ENCODE measurements around the gene MED27. TPM values are rescaled to one million over a fixed set of nuclear protein-coding genes. Genes with fewer than 3 reads are reported as not detected.

The MED27 gene
- total and polyA plus RNA-seq, 5 donors from 2014 or later, result 28.7 to 58.5 (median 45.9) TPM

- Mint-ChIP-seq H3K4me3 (peak overlapping the region; percentile 43 to 69 (median 58)), H3K27me3 (peaks cover 4% of the 10 kb centered on the region), H3K36me3 (no peaks in the 10 kb centered on the region), H3K9me3 (peaks cover 0 to 4% (median 0%) of the 10 kb centered on the region in 7 donors), H3K4me1 (peaks cover 3 to 31% (median 10%) of the 10 kb centered on the region in 4 donors), H3K27ac (peak overlapping the region; percentile 95 to 99 (median 95))
- DNase-seq, result peak; percentile 41 to 83 (median 58)
- Histone ChIP-seq H3K9me3 (ENCODE audit: control insufficient read depth in 2 of 2, low read length in 2 of 2) (peaks cover 0 to 3% of the 10 kb centered on the region in 2 experiments), H3K4me3 (ENCODE audit: low read depth, low read length) (no peak overlapping the region), H3K27me3 (ENCODE audit: control insufficient read depth, insufficient read depth, low read length) (no peaks in the 10 kb centered on the region), H3K4me1 (ENCODE audit: control insufficient read depth, insufficient read depth, low read length, poor library complexity, severe bottlenecking) (peaks cover 27% of the 10 kb centered on the region), H3K27ac (ENCODE audit: insufficient read depth, low read length, poor library complexity, severe bottlenecking) (peak overlapping the region; percentile 71), H3K36me3 (ENCODE audit: control insufficient read depth, insufficient read depth, low read length) (no peaks in the 10 kb centered on the region)
- peak; percentile 77 to 79 for ATAC-seq (ENCODE audit: low read depth in 2 of 2)
These were observed 240.2 kb downstream of the MED27 start for GRCh38 chr9:131839281-131840084.

DNA sequence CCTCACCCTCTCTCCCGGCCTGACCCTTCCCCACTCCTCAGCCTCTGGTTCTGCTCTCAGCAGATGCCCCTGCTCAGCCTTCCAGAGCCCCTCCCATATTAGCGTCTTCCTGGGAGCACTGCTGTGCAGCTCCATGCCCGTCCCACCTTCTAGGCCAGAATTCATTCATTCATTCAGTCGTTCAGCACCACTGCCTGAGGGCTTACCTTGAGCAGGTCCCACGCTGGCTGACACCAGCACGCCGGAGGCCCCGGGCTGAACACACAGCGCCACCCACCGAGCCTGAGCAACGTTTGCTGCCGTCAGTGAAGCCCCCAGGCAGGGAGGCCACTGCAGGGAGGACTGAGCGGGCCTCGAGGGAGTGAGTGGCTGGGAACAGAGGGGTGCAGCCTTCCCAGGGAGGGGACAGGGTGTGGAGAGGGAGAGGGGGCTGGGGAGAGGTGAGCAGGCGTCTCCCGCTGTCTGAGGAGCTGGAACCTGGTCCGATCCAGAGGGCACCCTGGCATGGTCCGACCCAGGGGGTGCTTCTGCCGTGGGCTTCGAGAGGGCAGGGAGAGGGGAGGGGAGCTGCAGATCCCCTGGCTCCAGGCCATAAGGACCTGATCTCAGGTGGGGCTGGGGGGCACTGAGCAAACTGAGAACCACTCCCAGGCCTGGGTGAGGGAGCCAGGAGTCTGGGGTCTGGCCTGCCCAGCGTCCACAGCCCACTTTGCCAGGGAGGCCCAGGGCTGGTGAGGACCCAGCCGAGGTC, 241.0 kb downstream of the MED27 start:
- no peak for ATAC-seq (ENCODE audit: low read depth in 2 of 2)
- H3K4me3 ChIP-seq (ENCODE audit: low read depth, low read length), result no peak overlapping the region
- H3K36me3 ChIP-seq (ENCODE audit: control insufficient read depth, insufficient read depth, low read length), result no peaks in the 10 kb centered on the region
- no peak for DNase-seq
- peak overlapping the region in 1 of 4 donors; percentile 57 for H3K4me3 Mint-ChIP-seq
- H3K9me3 Mint-ChIP-seq, result peaks cover 0 to 12% (median 0%) of the 10 kb centered on the region in 7 donors
- no peaks in the 10 kb centered on the region for H3K36me3 Mint-ChIP-seq
- H3K4me1 ChIP-seq (ENCODE audit: control insufficient read depth, insufficient read depth, low read length, poor library complexity, severe bottlenecking), result peaks cover 27% of the 10 kb centered on the region
- peak overlapping the region; percentile 71 for H3K27ac ChIP-seq (ENCODE audit: insufficient read depth, low read length, poor library complexity, severe bottlenecking)
- H3K9me3 ChIP-seq (ENCODE audit: control insufficient read depth in 2 of 2, low read length in 2 of 2), result peaks cover 4 to 10% of the 10 kb centered on the region in 2 experiments
- H3K27me3 Mint-ChIP-seq, result peaks cover 4% of the 10 kb centered on the region
- H3K27me3 ChIP-seq (ENCODE audit: control insufficient read depth, insufficient read depth, low read length), result no peaks in the 10 kb centered on the region
- H3K4me1 Mint-ChIP-seq, result peaks cover 3 to 33% (median 10%) of the 10 kb centered on the region in 4 donors
- peak overlapping the region in 2 of 3 donors; percentile 95 for H3K27ac Mint-ChIP-seq

DNA sequence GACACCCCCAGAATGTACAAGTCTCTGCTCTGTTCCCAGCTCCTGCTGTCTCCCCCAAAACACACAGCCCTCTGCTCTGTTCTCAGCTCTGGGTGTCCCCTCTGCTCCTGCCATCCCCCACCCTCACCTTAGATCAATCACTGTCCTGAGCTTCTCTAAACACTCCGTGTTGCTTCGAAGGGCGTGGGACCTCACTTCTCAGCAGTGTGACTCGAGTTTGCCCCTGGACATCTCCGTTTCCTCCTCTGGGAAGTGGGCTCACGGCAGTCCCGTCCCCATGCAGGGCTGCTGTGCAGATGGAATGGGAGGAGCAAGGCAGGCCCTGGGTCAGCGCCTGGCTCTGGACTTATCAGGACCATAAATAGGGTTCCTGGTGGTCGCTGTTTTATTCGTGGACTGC, 241.8 kb downstream of the MED27 start:
- Mint-ChIP-seq H3K27ac (peak overlapping the region in 2 of 3 donors; percentile 35 to 65), H3K36me3 (no peaks in the 10 kb centered on the region), H3K4me3 (no peak overlapping the region), H3K27me3 (peaks cover 4% of the 10 kb centered on the region), H3K9me3 (peaks cover 0 to 13% (median 0%) of the 10 kb centered on the region in 7 donors), H3K4me1 (peaks cover 4 to 38% (median 12%) of the 10 kb centered on the region in 4 donors)
- Histone ChIP-seq H3K9me3 (ENCODE audit: control insufficient read depth in 2 of 2, low read length in 2 of 2) (peaks cover 4 to 15% of the 10 kb centered on the region in 2 experiments), H3K27ac (ENCODE audit: insufficient read depth, low read length, poor library complexity, severe bottlenecking) (no peak overlapping the region), H3K4me1 (ENCODE audit: control insufficient read depth, insufficient read depth, low read length, poor library complexity, severe bottlenecking) (peaks cover 28% of the 10 kb centered on the region), H3K27me3 (ENCODE audit: control insufficient read depth, insufficient read depth, low read length) (no peaks in the 10 kb centered on the region), H3K36me3 (ENCODE audit: control insufficient read depth, insufficient read depth, low read length) (no peaks in the 10 kb centered on the region), H3K4me3 (ENCODE audit: low read depth, low read length) (no peak overlapping the region)
- DNase-seq, result no peak
- no peak for ATAC-seq (ENCODE audit: low read depth in 2 of 2)

- H3K4me3 Mint-ChIP-seq, result peak overlapping the region in 1 of 4 donors; percentile 43
- Histone ChIP-seq H3K36me3 (ENCODE audit: control insufficient read depth, insufficient read depth, low read length) (no peaks in the 10 kb centered on the region), H3K4me3 (ENCODE audit: low read depth, low read length) (no peak overlapping the region), H3K27me3 (ENCODE audit: control insufficient read depth, insufficient read depth, low read length) (no peaks in the 10 kb centered on the region), H3K27ac (ENCODE audit: insufficient read depth, low read length, poor library complexity, severe bottlenecking) (no peak overlapping the region), H3K4me1 (ENCODE audit: control insufficient read depth, insufficient read depth, low read length, poor library complexity, severe bottlenecking) (peaks cover 32% of the 10 kb centered on the region), H3K9me3 (ENCODE audit: control insufficient read depth in 2 of 2, low read length in 2 of 2) (peaks cover 4 to 15% of the 10 kb centered on the region in 2 experiments)
- H3K9me3 Mint-ChIP-seq, result peaks cover 0 to 14% (median 2%) of the 10 kb centered on the region in 7 donors
- H3K36me3 Mint-ChIP-seq, result no peaks in the 10 kb centered on the region
- no peak for DNase-seq
- no peak for ATAC-seq (ENCODE audit: low read depth in 2 of 2)
- H3K27ac Mint-ChIP-seq, result no peak overlapping the region
- peaks cover 4% of the 10 kb centered on the region for H3K27me3 Mint-ChIP-seq
- peaks cover 7 to 43% (median 14%) of the 10 kb centered on the region in 4 donors for H3K4me1 Mint-ChIP-seq
These were observed 242.4 kb downstream of the MED27 start for GRCh38 chr9:131837316-131837715.

DNA sequence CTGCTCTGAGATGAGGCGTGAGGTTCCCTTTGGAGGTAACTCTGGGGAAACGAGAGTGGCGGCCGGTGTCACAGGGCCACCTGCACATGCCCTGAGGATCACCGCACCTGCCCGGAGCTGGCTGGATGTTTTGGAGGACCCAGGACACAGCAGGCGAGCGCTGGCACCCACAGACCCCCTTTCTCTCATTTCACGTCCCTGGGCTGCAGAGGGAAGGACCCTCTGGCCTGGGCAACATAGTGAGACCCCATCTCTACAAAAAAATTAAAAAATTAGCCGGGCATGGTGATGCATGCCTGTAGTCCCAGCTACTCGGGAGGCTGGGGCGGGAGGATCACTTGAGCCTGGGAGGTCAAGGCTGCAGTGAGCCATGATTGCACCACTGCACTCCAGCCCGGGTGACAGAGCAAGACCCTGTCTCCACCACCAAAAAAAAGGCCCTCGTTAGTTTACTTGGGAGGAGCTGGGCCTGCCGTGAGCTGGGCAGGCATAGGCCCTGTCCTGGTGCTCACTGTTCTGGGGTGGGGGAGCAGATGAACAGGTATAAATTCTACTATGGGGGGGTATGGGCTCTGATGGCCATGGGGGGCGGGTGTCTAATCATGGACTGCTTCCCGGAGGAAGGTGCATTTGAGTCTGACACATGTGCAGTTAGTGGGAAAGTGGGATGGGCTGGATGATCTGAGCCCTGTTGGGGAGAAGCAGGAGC, 242.9 kb downstream of the MED27 start:
- Histone ChIP-seq H3K4me3 (ENCODE audit: low read depth, low read length) (no peak overlapping the region), H3K4me1 (ENCODE audit: control insufficient read depth, insufficient read depth, low read length, poor library complexity, severe bottlenecking) (peaks cover 32% of the 10 kb centered on the region), H3K36me3 (ENCODE audit: control insufficient read depth, insufficient read depth, low read length) (no peaks in the 10 kb centered on the region), H3K9me3 (ENCODE audit: control insufficient read depth in 2 of 2, low read length in 2 of 2) (peaks cover 4 to 15% of the 10 kb centered on the region in 2 experiments), H3K27ac (ENCODE audit: insufficient read depth, low read length, poor library complexity, severe bottlenecking) (no peak overlapping the region), H3K27me3 (ENCODE audit: control insufficient read depth, insufficient read depth, low read length) (no peaks in the 10 kb centered on the region)
- no peak for ATAC-seq (ENCODE audit: low read depth in 2 of 2)
- Mint-ChIP-seq H3K4me1 (peaks cover 7 to 45% (median 14%) of the 10 kb centered on the region in 4 donors), H3K36me3 (no peaks in the 10 kb centered on the region), H3K4me3 (no peak overlapping the region), H3K27me3 (peaks cover 4% of the 10 kb centered on the region), H3K9me3 (peaks cover 0 to 14% (median 2%) of the 10 kb centered on the region in 7 donors), H3K27ac (peak overlapping the region in 1 of 3 donors; percentile 51)
- DNase-seq, result no peak

- peaks cover 7 to 45% (median 14%) of the 10 kb centered on the region in 4 donors for H3K4me1 Mint-ChIP-seq
- H3K9me3 ChIP-seq (ENCODE audit: control insufficient read depth in 2 of 2, low read length in 2 of 2), result peaks cover 4 to 15% of the 10 kb centered on the region in 2 experiments
- DNase-seq (no peak), ATAC-seq (ENCODE audit: low read depth in 2 of 2) (no peak)
- peaks cover 31% of the 10 kb centered on the region for H3K4me1 ChIP-seq (ENCODE audit: control insufficient read depth, insufficient read depth, low read length, poor library complexity, severe bottlenecking)
- no peaks in the 10 kb centered on the region for H3K27me3 ChIP-seq (ENCODE audit: control insufficient read depth, insufficient read depth, low read length)
- H3K9me3 Mint-ChIP-seq, result peaks cover 0 to 14% (median 2%) of the 10 kb centered on the region in 7 donors
- no peaks in the 10 kb centered on the region for H3K36me3 Mint-ChIP-seq
- peak overlapping the region in 1 of 3 donors; percentile 69 for H3K27ac Mint-ChIP-seq
- no peak overlapping the region for H3K27ac ChIP-seq (ENCODE audit: insufficient read depth, low read length, poor library complexity, severe bottlenecking)
- H3K4me3 ChIP-seq (ENCODE audit: low read depth, low read length), result no peak overlapping the region
- peaks cover 4% of the 10 kb centered on the region for H3K27me3 Mint-ChIP-seq
- H3K36me3 ChIP-seq (ENCODE audit: control insufficient read depth, insufficient read depth, low read length), result no peaks in the 10 kb centered on the region
- no peak overlapping the region for H3K4me3 Mint-ChIP-seq
These were observed 243.6 kb downstream of the MED27 start for GRCh38 chr9:131836021-131836420.

Data from CD4-positive, CD25-positive, alpha-beta regulatory T cell (primary cell).